Ectodermal cell (in vitro differentiated cells): Measurements from ENCODE around the gene HCN4.

Source experiments
- H3K27ac ChIP-seq: 2 replicates; pipeline ENCODE4 v1.7.0; 2013; ENCODE audit warnings: mild to moderate bottlenecking, low read depth, low read length; ENCODE audit not compliant: insufficient read depth, poor library complexity, severe bottlenecking
- H3K27me3 ChIP-seq: 2 replicates; pipeline ENCODE4 v1.7.0; 2013; ENCODE audit warnings: mild to moderate bottlenecking, low read length; ENCODE audit not compliant: insufficient read depth, control insufficient read depth, poor library complexity, severe bottlenecking
- H3K36me3 ChIP-seq: one replicate; pipeline ENCODE4 v1.7.0; 2013; ENCODE audit warnings: low read length; ENCODE audit not compliant: control insufficient read depth, insufficient read depth
- H3K4me1 ChIP-seq: one replicate; pipeline ENCODE4 v1.7.0; 2013; ENCODE audit warnings: low read length; ENCODE audit not compliant: control insufficient read depth, insufficient read depth
- H3K4me3 ChIP-seq: 2 replicates; pipeline ENCODE4 v1.7.0; 2013; ENCODE audit warnings: low read depth, low read length, control low read depth; ENCODE audit not compliant: insufficient read depth
- H3K9me3 ChIP-seq: 2 replicates; pipeline ENCODE4 v1.7.0; 2013; ENCODE audit warnings: mild to moderate bottlenecking, low read length, moderate library complexity; ENCODE audit not compliant: control insufficient read depth
- WGBS, 2 experiments: methylation state at CpG; one replicate each; pipeline ENCODE4 v1.1.7; 2013; ENCODE audit warnings: missing lambda C conversion rate in 2 of 2; 5-methylcytosine and 5-hydroxymethylcytosine counted together

The HCN4 gene

GRCh38 chr15:73328149-73328820 is 40.5 kb downstream of the HCN4 start:
- no peaks in the 10 kb centered on the region for H3K9me3 ChIP-seq
- H3K27ac ChIP-seq: no peak overlapping the region
- H3K27me3 ChIP-seq: no peaks in the 10 kb centered on the region
- H3K36me3 ChIP-seq: no peaks in the 10 kb centered on the region
- WGBS, 2 experiments: 93 to 94% methylated on average over 12 of the region's 12 CpGs
- H3K4me3 ChIP-seq: no peak overlapping the region
- peaks cover 6% of the 10 kb centered on the region for H3K4me1 ChIP-seq

GRCh38 chr15:73326157-73326556 is 42.6 kb downstream of the HCN4 start:
- no peak overlapping the region for H3K27ac ChIP-seq
- no peaks in the 10 kb centered on the region for H3K36me3 ChIP-seq
- no peak overlapping the region for H3K4me3 ChIP-seq
- 88 to 90% methylated on average over 4 of the region's 4 CpGs for WGBS, 2 experiments
- H3K9me3 ChIP-seq: no peaks in the 10 kb centered on the region
- H3K4me1 ChIP-seq: peaks cover 6% of the 10 kb centered on the region
- H3K27me3 ChIP-seq: no peaks in the 10 kb centered on the region

GRCh38 chr15:73325191-73325861 is 43.4 kb downstream of the HCN4 start:
- Histone ChIP-seq H3K4me3 (no peak overlapping the region), H3K4me1 (no peaks in the 10 kb centered on the region), H3K36me3 (no peaks in the 10 kb centered on the region), H3K27ac (no peak overlapping the region), H3K27me3 (no peaks in the 10 kb centered on the region), H3K9me3 (no peaks in the 10 kb centered on the region)
- WGBS, 2 experiments: 90 to 92% methylated on average over 29 of the region's 29 CpGs

GRCh38 chr15:73324496-73325170 is 44.1 kb downstream of the HCN4 start:
- no peaks in the 10 kb centered on the region for H3K4me1 ChIP-seq
- H3K27me3 ChIP-seq: no peaks in the 10 kb centered on the region
- no peaks in the 10 kb centered on the region for H3K36me3 ChIP-seq
- no peak overlapping the region for H3K4me3 ChIP-seq
- WGBS, 2 experiments: 94 to 95% methylated on average over 16 of the region's 16 CpGs
- no peak overlapping the region for H3K27ac ChIP-seq
- H3K9me3 ChIP-seq: no peaks in the 10 kb centered on the region

- no peaks in the 10 kb centered on the region for H3K4me1 ChIP-seq
- no peaks in the 10 kb centered on the region for H3K9me3 ChIP-seq
- H3K36me3 ChIP-seq: no peaks in the 10 kb centered on the region
- H3K4me3 ChIP-seq: no peak overlapping the region
- WGBS, 2 experiments: 94 to 95% methylated on average over 16 of the region's 16 CpGs
- no peak overlapping the region for H3K27ac ChIP-seq
- H3K27me3 ChIP-seq: no peaks in the 10 kb centered on the region
Observed at GRCh38 chr15:73323956-73324355, 44.8 kb downstream of the HCN4 start.

GRCh38 chr15:73323374-73323955 is 45.3 kb downstream of the HCN4 start:
- Histone ChIP-seq H3K27ac (no peak overlapping the region), H3K27me3 (no peaks in the 10 kb centered on the region), H3K4me1 (peaks cover 3% of the 10 kb centered on the region), H3K9me3 (no peaks in the 10 kb centered on the region), H3K4me3 (no peak overlapping the region), H3K36me3 (no peaks in the 10 kb centered on the region)
- 96 to 97% methylated on average over 30 of the region's 30 CpGs for WGBS, 2 experiments

- H3K4me3 ChIP-seq: no peak overlapping the region
- H3K27ac ChIP-seq: no peak overlapping the region
- no peaks in the 10 kb centered on the region for H3K36me3 ChIP-seq
- 94 to 96% methylated on average over 38 of the region's 38 CpGs for WGBS, 2 experiments
- no peaks in the 10 kb centered on the region for H3K9me3 ChIP-seq
- peaks cover 10% of the 10 kb centered on the region for H3K4me1 ChIP-seq
- no peaks in the 10 kb centered on the region for H3K27me3 ChIP-seq
Observed at GRCh38 chr15:73322665-73323373, 45.9 kb downstream of the HCN4 start.

GRCh38 chr15:73321496-73322450 is 47.0 kb downstream of the HCN4 start:
- no peaks in the 10 kb centered on the region for H3K27me3 ChIP-seq
- no peak overlapping the region for H3K27ac ChIP-seq
- no peaks in the 10 kb centered on the region for H3K9me3 ChIP-seq
- H3K4me3 ChIP-seq: no peak overlapping the region
- no peaks in the 10 kb centered on the region for H3K36me3 ChIP-seq
- 85 to 86% methylated on average over 17 of the region's 17 CpGs for WGBS, 2 experiments
- H3K4me1 ChIP-seq: peaks cover 11% of the 10 kb centered on the region

- Histone ChIP-seq H3K27ac (no peak overlapping the region), H3K4me3 (no peak overlapping the region), H3K4me1 (peaks cover 11% of the 10 kb centered on the region), H3K36me3 (no peaks in the 10 kb centered on the region), H3K9me3 (no peaks in the 10 kb centered on the region), H3K27me3 (no peaks in the 10 kb centered on the region)
- 92 to 93% methylated on average over 3 of the region's 3 CpGs for WGBS, 2 experiments
Observed at GRCh38 chr15:73320619-73321180, 48.1 kb downstream of the HCN4 start.
